GM18508 (cell line): ENCODE measurements around the gene RTKN2.
A peak's percentile ranks its signal among the peaks of the same experiment; 100 is the strongest.

Source experiments
- ATAC-seq: cut with Tn5 transposase; IDR thresholded peaks from one replicate; pipeline ENCODE4 v1.9.1; 2021; ENCODE audit warnings: moderate number of reproducible peaks; ENCODE audit not compliant: insufficient read depth, unreplicated experiment

Gene RTKN2

DNA sequence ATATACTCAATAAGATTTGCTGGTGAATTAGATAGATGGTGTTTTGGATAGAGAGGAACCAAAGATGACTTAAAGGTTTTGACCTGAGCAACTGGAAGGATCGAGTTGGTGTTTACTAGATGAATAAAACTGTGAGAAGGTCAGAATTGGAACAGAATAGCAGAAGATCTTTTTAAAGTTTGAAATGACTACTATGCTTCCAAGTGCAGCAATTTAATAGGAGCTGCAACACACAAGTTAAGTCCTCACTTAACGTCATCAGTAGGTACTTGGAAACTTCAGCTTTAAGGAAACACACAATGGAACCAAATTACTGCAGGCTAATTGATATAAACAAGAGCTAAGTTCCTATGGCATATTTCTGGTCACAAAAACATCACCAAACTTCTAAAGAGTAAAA is 86.5 kb downstream of the RTKN2 start:
- no peak for ATAC-seq

DNA sequence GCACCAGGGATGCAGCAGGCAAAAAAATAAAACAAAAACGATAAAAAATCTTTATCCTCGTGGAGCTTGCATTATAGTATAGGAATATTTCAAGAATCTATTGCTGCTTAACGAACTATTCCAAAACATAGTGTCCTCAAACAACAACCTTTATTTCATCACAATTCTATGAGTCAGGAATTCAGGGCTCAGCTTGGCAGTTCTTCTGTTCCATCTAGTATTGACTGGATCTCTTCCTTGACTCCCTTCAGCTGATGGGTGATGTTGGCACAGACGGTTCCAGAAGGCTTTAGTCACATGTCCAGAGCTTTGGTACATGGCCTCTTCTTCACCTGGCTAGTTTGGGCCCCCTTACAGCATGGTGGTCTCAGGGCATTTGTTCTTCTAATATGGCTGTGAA is 88.0 kb downstream of the RTKN2 start:
- ATAC-seq = no peak

DNA sequence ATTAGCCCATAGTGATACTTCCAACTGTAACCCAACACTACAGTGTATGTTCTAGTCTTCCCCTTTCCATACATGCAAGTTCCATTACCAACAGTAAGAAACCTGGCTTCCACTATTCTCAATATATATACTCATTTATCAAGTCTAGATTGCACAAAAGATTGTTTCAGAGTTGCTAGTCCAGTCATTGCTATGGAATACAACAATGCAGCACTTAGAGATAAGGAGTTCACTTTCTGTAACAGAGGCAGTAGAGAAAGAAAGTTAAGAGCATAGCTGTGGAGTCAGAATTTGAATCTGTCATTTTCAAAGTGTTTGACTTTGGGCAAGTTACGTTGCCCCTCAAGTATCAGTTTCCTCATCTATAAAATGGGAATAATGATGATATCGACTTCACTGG is 90.1 kb downstream of the RTKN2 start:
- no peak for ATAC-seq

DNA sequence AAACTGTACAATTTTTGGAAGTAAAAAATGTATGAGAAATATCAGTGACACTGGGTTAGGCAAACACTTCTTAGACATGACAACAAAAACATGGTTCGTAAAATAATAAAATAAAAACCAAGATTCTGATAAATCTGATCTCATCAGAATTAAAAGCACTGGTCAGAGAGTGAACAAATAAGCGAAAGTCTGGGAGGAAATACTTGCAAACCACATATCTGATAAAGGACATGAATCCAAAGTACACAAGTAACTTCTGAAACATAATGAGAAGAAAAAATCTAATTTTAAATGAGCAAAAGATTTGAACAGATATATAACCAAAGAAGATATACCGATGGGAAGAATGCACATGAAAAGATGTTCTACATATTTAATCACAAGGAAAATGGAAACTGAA is 91.5 kb downstream of the RTKN2 start:
- no peak for ATAC-seq

DNA sequence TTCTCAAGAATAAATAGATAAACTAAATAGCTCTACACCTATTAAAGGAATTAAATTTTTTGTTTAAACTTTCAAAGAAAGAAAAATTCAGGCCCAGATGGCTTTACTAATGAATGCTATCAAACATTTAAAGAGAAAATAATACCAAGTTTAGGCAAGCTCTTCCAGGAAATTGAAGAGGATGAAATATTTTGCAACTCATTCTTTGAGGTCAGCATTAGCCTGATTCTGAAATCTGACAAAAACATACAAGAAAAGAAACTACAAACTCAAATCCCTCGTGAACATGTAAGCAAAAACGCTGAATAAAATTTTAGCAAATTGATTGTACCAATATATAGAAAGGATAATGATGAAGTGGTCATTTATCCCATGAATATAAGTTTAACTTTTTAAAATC is 93.4 kb downstream of the RTKN2 start:
- no peak for ATAC-seq

DNA sequence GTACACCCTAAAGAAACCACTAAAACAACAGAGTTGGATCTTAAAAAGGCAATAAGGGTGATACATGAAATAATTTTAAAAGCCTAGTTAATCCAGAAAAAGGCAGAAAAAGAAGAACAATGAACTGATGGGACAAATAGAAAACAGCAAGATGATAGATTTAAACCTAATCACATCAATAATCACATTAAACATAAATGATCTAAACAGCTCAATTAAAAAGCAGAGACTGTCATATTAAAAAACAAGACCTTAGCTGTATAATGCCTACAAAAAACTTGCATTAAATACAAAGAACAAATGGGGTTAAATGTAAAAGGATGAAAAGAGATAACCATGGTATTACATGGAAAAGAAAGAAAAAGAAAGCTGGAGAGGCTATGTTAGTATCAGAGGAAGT is 96.2 kb downstream of the RTKN2 start:
- ATAC-seq = no peak

DNA sequence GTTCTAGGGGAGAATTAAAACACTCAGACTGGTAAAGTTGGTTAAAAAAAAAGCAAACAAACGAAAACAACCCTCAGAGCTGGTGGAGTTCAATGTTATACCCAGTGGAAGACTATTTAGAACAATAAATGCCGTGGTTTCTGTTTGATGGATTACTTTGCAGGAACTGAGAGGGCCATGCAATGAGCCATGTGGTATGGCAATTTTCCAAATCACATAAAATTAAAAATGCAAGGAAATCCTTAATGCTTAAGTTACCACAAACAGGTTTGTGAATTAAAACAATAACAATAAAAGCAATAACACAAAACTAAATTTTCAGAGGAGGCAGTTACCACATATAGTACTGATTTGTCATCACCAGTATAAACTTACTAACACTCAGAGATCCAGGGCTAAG is 96.9 kb downstream of the RTKN2 start:
- no peak for ATAC-seq

DNA sequence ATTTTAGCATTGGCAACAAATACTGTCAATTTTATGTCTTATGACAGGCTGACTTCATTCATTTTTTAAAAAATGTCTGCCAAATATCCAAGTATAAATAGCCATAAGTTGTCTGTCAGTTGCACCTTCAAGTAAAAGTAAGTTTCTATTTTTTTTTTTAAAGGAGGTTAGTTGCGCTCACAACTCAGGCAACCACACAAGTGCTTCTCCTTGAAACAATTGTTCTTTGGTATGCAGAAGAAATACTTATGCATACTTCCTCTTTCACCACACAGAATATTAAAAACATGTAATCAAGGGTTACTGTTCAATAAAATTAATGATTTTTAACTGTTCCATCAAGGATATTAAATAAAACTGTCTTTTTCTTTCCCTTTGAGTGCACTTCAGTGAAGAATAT is 97.9 kb downstream of the RTKN2 start:
- ATAC-seq = no peak

DNA sequence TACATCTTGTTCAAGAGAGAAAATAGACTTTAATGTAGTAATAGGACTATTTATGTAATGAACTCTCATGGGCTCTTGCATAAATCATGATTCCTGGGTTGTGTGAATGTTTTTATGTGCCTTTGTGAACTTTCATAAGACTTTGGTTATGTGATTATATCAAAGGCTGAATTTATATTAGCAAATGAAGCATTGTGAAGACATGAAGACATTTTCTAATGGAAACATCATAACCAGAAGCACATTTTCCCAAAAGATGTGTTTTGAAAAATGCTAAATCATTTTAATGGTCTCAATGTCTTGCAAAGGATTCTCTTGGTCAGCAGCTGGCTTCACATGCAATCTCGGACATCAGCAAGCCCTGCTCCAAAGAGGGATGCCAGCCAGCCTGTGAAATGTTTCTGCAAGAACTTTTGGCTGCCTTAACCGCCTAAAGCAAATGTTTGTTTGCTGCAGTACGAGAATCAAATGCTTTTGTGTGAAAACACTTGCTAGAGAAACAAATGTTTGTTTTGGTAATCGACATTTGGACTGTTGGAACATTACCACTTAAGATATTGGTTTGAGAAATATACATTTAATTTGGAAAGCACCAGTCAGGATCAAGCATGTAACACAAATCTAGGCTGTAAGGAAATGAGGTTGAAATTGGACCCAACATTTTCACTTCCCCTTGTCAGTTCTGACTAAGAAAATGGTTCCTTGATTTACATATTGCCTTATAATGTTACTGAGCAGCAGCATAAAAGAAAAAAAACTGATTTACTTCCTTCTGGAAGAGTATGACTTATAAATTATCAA is 102.1 kb downstream of the RTKN2 start:
- peak; percentile 97 for ATAC-seq

DNA sequence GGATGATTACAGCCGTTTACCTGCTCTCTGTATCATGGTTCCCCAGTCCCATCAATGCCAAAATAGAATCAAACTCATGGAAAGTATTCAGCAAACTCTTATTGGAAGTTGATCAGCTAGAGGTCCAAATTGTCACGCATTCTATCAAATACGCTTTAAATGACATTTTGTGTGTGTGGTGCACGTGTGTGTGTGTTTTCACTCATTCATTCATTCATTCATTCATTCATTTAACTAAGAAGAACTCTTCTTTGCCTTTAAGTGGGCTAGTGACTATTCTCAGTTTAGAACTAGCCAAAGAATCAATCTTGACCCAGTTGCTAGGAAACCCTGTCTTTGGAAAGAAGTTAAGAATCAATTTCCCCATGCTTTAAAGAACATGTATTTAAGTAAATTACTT is 102.8 kb downstream of the RTKN2 start:
- ATAC-seq = no peak

DNA sequence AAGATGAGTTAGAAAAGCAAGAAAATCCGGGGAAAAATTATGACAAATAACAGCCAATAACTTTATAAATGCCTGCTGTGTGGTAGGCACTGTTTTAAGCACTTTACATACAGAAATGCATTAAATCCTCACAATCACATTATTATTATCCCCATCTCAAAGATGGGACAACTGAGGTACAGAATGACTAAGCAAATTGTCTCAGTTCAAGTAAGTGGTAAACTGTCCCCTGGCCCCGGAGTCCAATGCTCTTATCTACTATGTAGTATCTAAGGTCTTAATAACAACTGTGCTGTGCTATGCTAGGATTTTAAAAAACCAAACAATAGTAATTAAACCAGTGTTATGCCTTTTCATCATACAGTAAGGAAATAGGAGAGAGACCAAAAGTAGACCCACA is 105.6 kb downstream of the RTKN2 start:
- ATAC-seq = no peak

DNA sequence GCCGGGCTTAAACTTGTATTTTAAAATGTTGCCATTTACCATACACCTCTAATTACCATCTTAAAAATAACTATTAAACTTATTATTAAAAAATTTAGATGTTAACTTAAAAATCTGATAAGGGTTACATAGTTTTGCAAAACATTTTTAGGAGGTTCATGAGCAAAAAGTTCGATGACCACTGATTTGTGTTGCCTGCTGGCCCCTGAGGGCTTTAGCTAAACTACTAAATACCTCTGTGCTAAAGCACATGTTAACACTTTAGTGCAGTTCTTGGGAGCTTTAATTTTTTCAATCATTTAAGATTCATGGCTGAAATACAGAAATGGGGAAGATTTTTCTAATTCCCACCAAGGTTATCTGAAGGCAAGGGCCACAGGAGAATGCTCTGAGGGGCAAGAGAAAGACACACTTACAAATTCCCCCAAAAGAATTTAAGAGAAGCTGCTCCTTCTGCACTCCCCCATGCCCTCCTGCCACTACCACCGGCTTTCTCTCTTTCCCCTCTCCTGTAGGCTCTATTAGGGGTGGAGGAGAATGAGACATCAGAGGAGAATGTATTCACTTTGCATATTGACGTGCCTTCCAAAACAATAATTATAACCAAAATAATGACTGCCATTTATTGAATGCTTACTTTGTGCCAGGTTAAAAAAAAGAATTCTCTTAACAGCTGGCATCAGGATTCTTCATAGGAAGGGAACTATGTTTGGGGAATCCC is 106.2 kb downstream of the RTKN2 start:
- ATAC-seq = no peak

DNA sequence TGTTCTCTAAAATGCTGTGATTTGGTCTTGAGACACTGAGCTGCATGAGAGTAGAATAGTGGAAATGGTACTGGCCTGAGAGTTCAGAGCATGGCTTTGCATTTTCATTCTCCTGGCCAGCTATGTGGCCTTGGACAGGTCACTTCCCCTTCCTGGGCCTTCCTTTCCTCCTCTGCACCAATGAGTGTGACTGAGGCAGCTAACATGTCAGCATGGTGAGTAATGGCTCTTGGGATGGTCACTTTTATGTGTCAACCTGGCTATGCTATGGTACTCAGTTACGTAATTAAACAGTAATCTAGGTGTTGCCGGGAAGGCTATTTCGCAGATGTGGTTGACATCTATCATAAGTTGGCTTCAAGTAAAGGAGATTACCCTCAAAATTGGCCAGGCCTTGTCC is 109.3 kb downstream of the RTKN2 start:
- ATAC-seq = no peak

DNA sequence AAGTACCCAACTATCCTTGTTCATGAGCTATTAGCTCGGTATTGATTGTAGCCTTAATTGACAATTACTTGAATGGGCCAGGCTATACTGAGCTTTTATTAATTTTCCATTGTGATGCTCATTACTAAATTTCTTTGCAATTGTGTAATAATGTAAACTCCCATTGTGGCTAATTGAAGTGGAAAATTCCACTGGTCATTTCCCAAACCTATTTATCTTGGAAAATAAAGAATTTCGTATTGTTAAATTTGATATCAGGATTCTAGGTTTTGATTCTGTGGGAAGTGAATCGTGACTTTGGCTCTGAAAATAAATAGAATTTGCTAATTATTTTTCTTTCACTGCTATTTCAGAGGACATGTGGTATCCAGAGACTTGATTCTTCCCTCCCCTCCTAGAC is 111.0 kb downstream of the RTKN2 start:
- ATAC-seq = no peak

DNA sequence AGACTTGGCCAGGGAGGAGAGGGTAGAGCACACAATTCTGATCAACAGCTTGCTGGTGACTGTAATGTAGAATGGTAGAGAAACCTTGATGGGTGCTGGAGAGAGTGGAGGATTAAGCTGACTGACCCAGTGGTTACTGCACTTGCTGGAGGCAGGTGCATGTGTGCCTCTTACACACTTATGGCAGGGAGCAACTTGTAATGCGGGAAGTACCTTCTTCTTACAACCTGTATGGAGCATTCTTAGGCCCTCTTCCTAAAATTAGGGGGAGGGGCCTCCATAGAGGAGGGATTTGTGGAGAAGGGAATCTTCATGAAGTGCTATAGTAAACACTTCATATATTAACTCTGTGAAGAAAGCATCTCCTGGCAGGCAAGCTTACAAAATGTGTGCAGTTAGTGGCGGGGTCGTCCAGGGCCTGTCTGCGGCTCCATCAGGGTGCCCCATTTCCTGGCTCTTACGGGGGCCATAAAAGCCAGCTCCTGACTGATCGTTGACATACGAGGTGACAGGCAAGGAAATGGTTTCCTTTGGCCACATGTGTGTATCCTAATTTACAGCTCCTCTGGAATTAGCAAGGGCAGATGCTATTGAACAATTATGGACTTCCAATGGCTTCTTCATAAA is 113.5 kb downstream of the RTKN2 start:
- no peak for ATAC-seq

DNA sequence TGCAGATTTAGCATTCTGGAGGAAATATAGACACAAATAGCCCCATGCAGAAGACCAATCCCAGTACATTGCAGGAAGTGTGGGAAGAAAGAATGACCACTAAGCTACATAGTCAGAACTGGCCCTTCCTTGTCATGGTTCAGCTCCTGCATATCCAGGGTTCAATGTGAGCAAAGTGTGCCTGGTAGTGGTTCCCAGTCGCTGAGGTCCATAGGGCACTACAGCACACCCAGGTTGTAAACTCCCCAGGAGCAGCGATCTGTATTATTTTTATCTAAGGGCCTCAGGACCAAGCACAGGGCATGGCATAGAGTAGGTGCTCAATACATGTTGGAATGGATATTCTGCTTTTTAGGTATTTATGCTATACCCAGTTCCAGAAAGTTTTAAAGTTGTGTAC is 114.4 kb downstream of the RTKN2 start:
- no peak for ATAC-seq

DNA sequence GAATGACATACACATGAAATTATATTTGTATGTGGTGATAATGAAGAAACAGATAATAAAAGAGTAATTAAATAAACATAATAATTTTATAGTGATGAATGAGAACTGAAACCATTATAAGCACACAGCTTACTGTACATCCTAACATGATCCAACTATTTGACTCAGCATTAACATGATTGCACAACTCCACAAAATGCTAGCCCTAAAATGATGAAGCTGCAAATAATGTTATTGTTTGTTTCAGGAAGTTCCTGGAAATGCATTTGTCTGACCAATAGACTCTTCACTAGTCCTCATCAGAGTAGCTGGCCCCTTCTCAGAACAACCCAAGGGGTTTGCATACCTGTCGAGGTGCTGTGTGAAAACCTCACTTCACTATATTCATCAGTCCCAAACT is 115.5 kb downstream of the RTKN2 start:
- no peak for ATAC-seq

DNA sequence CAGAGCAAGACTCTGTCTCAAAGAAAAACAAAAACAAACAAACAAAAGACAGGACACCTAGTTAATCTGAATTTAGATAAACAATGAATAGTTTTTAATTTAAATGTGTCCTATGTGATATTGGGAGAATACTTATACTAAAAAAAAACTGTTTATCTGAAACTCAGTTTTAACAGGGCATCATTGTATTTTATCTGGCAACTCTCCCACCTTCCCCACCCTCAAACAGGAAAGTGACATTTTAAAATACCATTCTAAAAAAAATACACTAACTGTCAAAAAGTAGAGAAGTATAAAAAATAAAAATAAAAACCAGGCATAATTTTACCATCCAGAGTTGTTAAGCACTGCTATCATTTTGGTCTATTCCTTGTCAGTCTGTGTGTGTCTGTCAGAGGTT is 119.0 kb downstream of the RTKN2 start:
- no peak for ATAC-seq

DNA sequence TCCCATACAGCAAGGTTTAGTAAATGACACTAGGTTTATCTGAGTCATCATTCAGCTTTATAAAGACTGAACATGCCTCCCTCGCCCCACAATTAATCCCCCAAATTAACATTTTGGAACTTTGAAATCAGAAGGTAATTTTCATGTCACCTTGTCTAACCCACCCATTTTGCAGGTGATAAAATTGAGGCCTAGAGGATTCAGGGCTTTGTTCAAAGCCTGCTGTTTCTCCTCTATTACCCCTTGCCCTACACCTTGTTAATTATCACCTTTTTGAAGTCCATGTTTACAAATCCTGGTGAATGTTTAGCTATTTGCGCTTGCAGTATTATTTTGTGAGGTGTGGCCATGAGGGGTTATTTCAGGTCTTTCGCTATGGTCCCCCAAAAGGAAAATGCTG is 120.5 kb downstream of the RTKN2 start:
- ATAC-seq = no peak

DNA sequence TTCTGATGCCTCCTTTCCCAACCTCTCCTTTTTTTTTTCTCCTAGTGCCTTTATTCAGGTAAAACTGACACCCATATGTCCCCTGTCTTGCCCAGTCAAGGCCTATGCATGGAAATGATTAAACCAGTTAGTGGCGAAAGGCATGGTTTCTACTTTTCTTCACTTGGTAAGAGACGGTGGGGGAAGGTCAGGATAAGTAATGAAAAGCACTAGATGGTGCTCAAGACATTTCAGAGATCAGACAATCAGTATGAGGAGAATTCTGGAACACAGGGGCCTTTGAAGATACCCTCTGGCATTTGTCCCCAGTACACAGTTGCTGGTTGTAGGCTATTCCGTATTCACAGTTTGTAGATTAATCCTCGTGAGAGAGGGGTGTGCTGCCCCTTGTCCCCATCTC is 121.2 kb downstream of the RTKN2 start:
- ATAC-seq = no peak

DNA sequence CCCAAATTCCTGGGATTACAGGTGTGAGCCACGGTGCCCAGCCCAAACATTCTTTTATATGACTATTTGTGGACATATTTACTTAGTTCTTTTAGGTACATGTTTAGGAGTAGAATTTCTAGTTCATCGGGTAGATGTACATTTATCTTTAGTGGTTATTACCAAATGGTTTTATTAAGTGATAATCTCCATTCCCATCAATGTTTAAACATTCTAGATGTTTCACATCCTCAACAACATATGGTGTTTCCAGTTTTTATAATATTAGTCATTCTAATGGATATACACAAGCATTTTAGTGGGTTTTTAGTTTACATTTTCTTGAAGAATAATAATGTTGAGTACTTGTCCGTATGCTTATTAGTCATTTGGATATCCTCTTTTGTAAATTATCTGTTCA is 131.7 kb downstream of the RTKN2 start:
- no peak for ATAC-seq

DNA sequence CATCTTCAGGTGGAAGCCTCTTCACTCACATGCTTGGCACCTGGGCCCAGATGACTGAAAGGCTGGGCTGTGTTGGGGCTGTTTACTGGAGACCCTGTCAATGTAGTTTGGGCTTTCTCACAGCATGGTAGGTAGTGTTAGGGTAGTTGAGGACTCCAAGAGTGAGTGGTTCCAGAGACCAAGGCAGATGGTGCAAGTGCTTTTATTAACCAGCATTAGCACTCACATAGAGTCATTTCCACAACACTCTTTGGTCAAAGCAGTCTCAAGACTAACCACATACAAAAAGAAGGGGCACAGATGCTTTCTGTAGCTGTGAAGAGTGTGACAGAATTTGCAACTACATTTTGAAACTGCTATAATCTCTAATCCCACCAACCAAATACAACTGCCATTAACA is 135.0 kb downstream of the RTKN2 start:
- peak; percentile 82 for ATAC-seq
